SK-N-SH (cell line): ENCODE measurements around the gene ROR2. TPM values are rescaled to one million over a fixed set of nuclear protein-coding genes. Genes with fewer than 3 reads are reported as not detected.

ENCODE experiments used
- CTCF ChIA-PET: fragments of 300-600, 350-600 bp; formaldehyde crosslinking; extraction: SDS; loops from one replicate; lab custom pipeline; 2021; lab: Yijun Ruan, JAX
- POLR2A ChIA-PET: fragments of 350-600 bp; sonication (Branson Sonifier 250); formaldehyde crosslinking; extraction: SDS; loops from one replicate; lab custom pipeline; 2020; ENCODE audit warnings: antibody characterized with exemption, inconsistent platforms; lab: Yijun Ruan, JAX
- DNase-seq: peaks from one replicate; pipeline ENCODE4 v3.0.0; 2012
- H2AFZ ChIP-seq: fragments of 200-600 bp; sonication (generic); 2 replicates; pipeline ENCODE4 v1.8.1; 2016; ENCODE audit warnings: antibody characterized with exemption, mild to moderate bottlenecking, low read depth
- H3F3A ChIP-seq: fragments of 200-600 bp; sonication (generic); replicated peaks from 2 replicates; pipeline ENCODE3; 2016; ENCODE audit warnings: antibody characterized with exemption, mild to moderate bottlenecking; ENCODE audit not compliant: insufficient read depth
- H3K27ac ChIP-seq, 2 experiments: fragments of 200-500 bp in 1 of 2; fragments of 200-600 bp in 1 of 2; sonication (Bioruptor generic) in 1 of 2; sonication (generic), shearing (Covaris generic) in 1 of 2; 2 replicates each; pipeline versions ENCODE4 v1.5.1 to v1.6.1; 2014 to 2016; ENCODE audit warnings: low read depth in 2 of 2, inconsistent platforms in 1 of 2, low read length in 1 of 2, mild to moderate bottlenecking in 1 of 2, mixed read lengths in 1 of 2
- H3K27me3 ChIP-seq: fragments of 200-600 bp; sonication (generic), shearing (Covaris generic); 2 replicates; pipeline ENCODE4 v1.6.1; 2016; ENCODE audit warnings: mixed run types; ENCODE audit not compliant: insufficient read depth
- H3K36me3 ChIP-seq, 2 experiments: fragments of 200-500 bp in 1 of 2; fragments of 200-600 bp in 1 of 2; sonication (Bioruptor generic) in 1 of 2; sonication (generic) in 1 of 2; replicated peaks in 1 of 2; 2 replicates each; pipeline versions ENCODE3 to v1.5.1; 2014 to 2016; ENCODE audit warnings: low read length in 1 of 2, mild to moderate bottlenecking in 1 of 2; ENCODE audit not compliant: insufficient read depth in 2 of 2, control insufficient read depth in 1 of 2
- H3K4me1 ChIP-seq, 2 experiments: fragments of 200-500 bp in 1 of 2; fragments of 200-600 bp in 1 of 2; sonication (Bioruptor generic) in 1 of 2; sonication (generic), shearing (Covaris generic) in 1 of 2; 2 replicates each; pipeline versions ENCODE4 v1.5.1 to v1.6.1; 2014 to 2016; ENCODE audit warnings: low read depth in 1 of 2, low read length in 1 of 2, mixed run types in 1 of 2; ENCODE audit not compliant: insufficient read depth in 2 of 2, control insufficient read depth in 1 of 2
- H3K4me2 ChIP-seq: fragments of 200-600 bp; sonication (generic), shearing (Covaris generic); 2 replicates; pipeline ENCODE4 v1.6.1; 2017; ENCODE audit warnings: mixed run types
- H3K4me3 ChIP-seq, 2 experiments: fragments of 200-500 bp in 1 of 2; fragments of 200-600 bp in 1 of 2; sonication (Bioruptor generic) in 1 of 2; sonication (generic), shearing (Covaris generic) in 1 of 2; 2 replicates each; pipeline versions ENCODE4 v1.5.1 to v1.8.1; 2014 to 2016; ENCODE audit warnings: low read depth in 2 of 2, inconsistent platforms in 1 of 2, low read length in 1 of 2, mild to moderate bottlenecking in 1 of 2, mixed read lengths in 1 of 2, moderate library complexity in 1 of 2
- H3K79me2 ChIP-seq: fragments of 200-600 bp; sonication (generic); 2 replicates; pipeline ENCODE4 v1.8.1; 2017; ENCODE audit warnings: mild to moderate bottlenecking; ENCODE audit not compliant: insufficient read depth
- H3K9ac ChIP-seq: fragments of 200-600 bp; sonication (generic); 2 replicates; pipeline ENCODE4 v1.6.1; 2017; ENCODE audit warnings: mixed run types
- H3K9me2 ChIP-seq: fragments of 200-600 bp; sonication (generic); 2 replicates; pipeline ENCODE4 v1.6.1; 2017; ENCODE audit warnings: mixed run types
- H3K9me3 ChIP-seq: fragments of 200-600 bp; sonication (generic); 2 replicates; pipeline ENCODE4 v1.6.1; 2017; ENCODE audit warnings: mixed run types, mild to moderate bottlenecking, moderate library complexity
- H4K20me1 ChIP-seq: fragments of 200-600 bp; sonication (generic); 2 replicates; pipeline ENCODE4 v1.6.1; 2017; ENCODE audit warnings: mild to moderate bottlenecking, mixed run types; ENCODE audit not compliant: insufficient read depth
- ELF1 ChIP-seq: IDR thresholded peaks from 2 replicates; pipeline ENCODE4 v1.4.0; 2012
- EZH2phosphoT487 ChIP-seq: fragments of 200-600 bp; sonication (generic); IDR thresholded peaks from 2 replicates; pipeline ENCODE4 v1.6.1; 2017; ENCODE audit warnings: low read depth, mixed run types, mild to moderate bottlenecking, antibody characterized with exemption, moderate library complexity, borderline replicate concordance
- FOXJ3 ChIP-seq: sonication (generic); formaldehyde crosslinking; IDR thresholded peaks from 2 replicates; pipeline ENCODE4 v1.5.1; 2020; ENCODE audit warnings: mild to moderate bottlenecking, missing genetic modification reagents
- GATA2 ChIP-seq: sonication (generic); formaldehyde crosslinking; IDR thresholded peaks from 2 replicates; pipeline ENCODE4 v1.5.0; 2020; ENCODE audit warnings: mild to moderate bottlenecking, missing genetic modification reagents
- IRF3 ChIP-seq: fragments of 150-350 bp; IDR thresholded peaks from 2 replicates; pipeline ENCODE4 v1.6.1; 2016; ENCODE audit warnings: mild to moderate bottlenecking, low read depth, low read length
- JUND ChIP-seq: IDR thresholded peaks from 2 replicates; pipeline ENCODE4 v1.4.0; 2012
- MEF2A ChIP-seq: IDR thresholded peaks from 2 replicates; pipeline ENCODE4 v1.4.0; 2012; ENCODE audit warnings: low read depth, borderline replicate concordance
- NRF1 ChIP-seq: IDR thresholded peaks from 2 replicates; pipeline ENCODE4 v1.6.1; 2012; ENCODE audit warnings: low read depth, mild to moderate bottlenecking, low read length
- PBX3 ChIP-seq: IDR thresholded peaks from 2 replicates; pipeline ENCODE4; 2012
- POLR2AphosphoS5 ChIP-seq: IDR thresholded peaks from 2 replicates; pipeline ENCODE4 v1.6.1; 2012; ENCODE audit warnings: low read depth, low read length
- RAD21 ChIP-seq: IDR thresholded peaks from 2 replicates; pipeline ENCODE4 v1.6.1; 2012; ENCODE audit warnings: mild to moderate bottlenecking, low read length
- RCOR1 ChIP-seq: fragments of 150-350 bp; IDR thresholded peaks from 2 replicates; pipeline ENCODE4 v1.6.1; 2017; ENCODE audit warnings: antibody characterized with exemption, low read length
- REST ChIP-seq: IDR thresholded peaks from 2 replicates; pipeline ENCODE4 v1.6.1; 2012; ENCODE audit warnings: mild to moderate bottlenecking, low read depth, low read length, moderate library complexity
- RXRA ChIP-seq: IDR thresholded peaks from 2 replicates; pipeline ENCODE4 v1.4.0; 2012; ENCODE audit warnings: low read depth, mild to moderate bottlenecking, borderline replicate concordance
- SMC3 ChIP-seq: IDR thresholded peaks from 2 replicates; pipeline ENCODE4 v1.6.1; 2012; ENCODE audit warnings: low read depth, low read length, improper control_type of control experiment
- TCF12 ChIP-seq: IDR thresholded peaks from 2 replicates; pipeline ENCODE4 v1.4.0; 2012
- USF2 ChIP-seq: fragments of 150-350 bp; IDR thresholded peaks from 2 replicates; pipeline ENCODE4 v1.6.1; 2017; ENCODE audit warnings: antibody characterized with exemption, low read length, low read depth, borderline replicate concordance
- ZBTB33 ChIP-seq: IDR thresholded peaks from 2 replicates; pipeline ENCODE4 v1.4.0; 2012; ENCODE audit warnings: low read depth, borderline replicate concordance
- WGBS: methylation state at CpG from one replicate; pipeline ENCODE4 v1.1.6; 2017; ENCODE audit warnings: low lambda C conversion rate; 5-methylcytosine and 5-hydroxymethylcytosine counted together
- polyA plus RNA-seq, 3 experiments: library from polyadenylated mRNA; depleted of rRNA; stranded (reverse); fragments of >200 nt; gene quantifications; 2 replicates each; pipeline ENCODE4 v1.2.3, GENCODE V29; 2012

Gene ROR2
- polyA plus RNA-seq, 1 of the 3 experiments (the other 2 are of a cell fraction): 0.43 TPM

GRCh38 chr9:91726406-91727100, 223.5 kb downstream of the ROR2 start:
- POLR2A ChIA-PET: interaction anchor here (0.6 kb wide), 1 partner anchor 539 kb away, joined by 6 read pairs; no protein-coding TSS in a partner anchor
- CTCF ChIA-PET: interaction anchor here (0.5 to 7.1 kb wide), 33 partner anchors 8 to 1064 kb away, joined by 3 to 47 read pairs (median 4); no protein-coding TSS in a partner anchor
- no peaks in the 10 kb centered on the region for H3K9me2 ChIP-seq
- no peaks in the 10 kb centered on the region for H3K9me3 ChIP-seq
- peaks cover 0 to 6% of the 10 kb centered on the region in 2 experiments; a peak in 1 of 4 replicates for H3K4me1 ChIP-seq
- TF ChIP-seq RXRA (no peak), FOXJ3 (CRISPR knock-in tag) (no peak), POLR2AphosphoS5 (no peak), RCOR1 (no peak), SMC3 (no peak), ELF1 (no peak), NRF1 (no peak), IRF3 (no peak), USF2 (no peak), JUND (no peak), REST (no peak), EZH2phosphoT487 (no peak), GATA2 (CRISPR knock-in tag) (no peak), TCF12 (no peak), RAD21 (no peak), ZBTB33 (no peak), MEF2A (no peak), PBX3 (no peak)
- WGBS: 67% methylated on average over 18 of the region's 19 CpGs
- no peak overlapping the region for H3K4me2 ChIP-seq
- H3F3A ChIP-seq: no peaks in the 10 kb centered on the region
- no peak for DNase-seq
- H3K79me2 ChIP-seq: no peaks in the 10 kb centered on the region
- H3K9ac ChIP-seq: no peak overlapping the region
- H4K20me1 ChIP-seq: no peaks in the 10 kb centered on the region
- H3K4me3 ChIP-seq: no peak overlapping the region
- H3K36me3 ChIP-seq: no peaks in the 10 kb centered on the region
- no peak overlapping the region for H2AFZ ChIP-seq
- no peak overlapping the region for H3K27ac ChIP-seq
- no peaks in the 10 kb centered on the region; the same call in 1 of the 2 replicates for H3K27me3 ChIP-seq
